IMR-90 (cell line): ENCODE data around the gene SLC4A1. TPM values are rescaled to one million over a fixed set of nuclear protein-coding genes. Genes with fewer than 3 reads are reported as not detected.

ENCODE experiments used
- ATAC-seq: fragments of 200-7000 bp; cut with Tn5 transposase; 2 replicates; pipeline ENCODE4 v1.9.1; 2020; ENCODE audit warnings: low read depth, mild to moderate bottlenecking, moderate library complexity
- BruUV-seq: library from RNA; stranded (reverse); fragments of 400-500 nt; replicated peaks from 2 replicates; lab custom pipeline; 2021; lab: Mats Ljungman, UMichigan
- CTCF ChIA-PET: fragments of 300-600 bp; formaldehyde crosslinking; extraction: SDS; loops from one replicate; lab custom pipeline; 2021; ENCODE audit warnings: antibody characterized with exemption; lab: Yijun Ruan, JAX
- POLR2A ChIA-PET: fragments of 300-600 bp; sonication (Branson Sonifier 250); formaldehyde crosslinking; loops from one replicate; lab custom pipeline; 2022; ENCODE audit warnings: antibody characterized with exemption; ENCODE audit not compliant: unreplicated experiment; lab: Charles Lee
- DNase-seq: peaks from one replicate; pipeline ENCODE4 v3.0.0; 2013
- H2AFZ ChIP-seq: replicated peaks from 2 replicates; pipeline ENCODE3; 2013; ENCODE audit warnings: low read length, mild to moderate bottlenecking; ENCODE audit not compliant: poor library complexity
- H2AK5ac ChIP-seq: 2 replicates; pipeline ENCODE4 v1.6.1; 2013; ENCODE audit warnings: low read depth, low read length, inconsistent platforms
- H2AK9ac ChIP-seq: replicated peaks from 2 replicates; pipeline ENCODE3; 2013; ENCODE audit warnings: mild to moderate bottlenecking, low read depth, low read length, moderate library complexity; ENCODE audit not compliant: poor library complexity
- H2BK120ac ChIP-seq: 2 replicates; pipeline ENCODE4 v1.6.1; 2013; ENCODE audit warnings: low read depth, low read length, inconsistent platforms
- H2BK15ac ChIP-seq: 3 replicates; pipeline ENCODE4 v1.6.1; 2013; ENCODE audit warnings: low read depth, low read length, inconsistent platforms
- H2BK20ac ChIP-seq: 2 replicates; pipeline ENCODE4 v1.6.1; 2013; ENCODE audit warnings: low read depth, mild to moderate bottlenecking, inconsistent platforms, low read length, moderate library complexity
- H2BK5ac ChIP-seq: 2 replicates; pipeline ENCODE4 v1.6.1; 2013; ENCODE audit warnings: mild to moderate bottlenecking, low read depth, low read length, inconsistent platforms; ENCODE audit not compliant: poor library complexity, severe bottlenecking
- H3K14ac ChIP-seq: replicated peaks from 2 replicates; pipeline ENCODE4 v1.6.1; 2013; ENCODE audit warnings: low read depth, low read length, inconsistent platforms
- H3K18ac ChIP-seq: 2 replicates; pipeline ENCODE4 v1.6.1; 2013; ENCODE audit warnings: low read depth, low read length, control low read depth
- H3K23ac ChIP-seq: 2 replicates; pipeline ENCODE4 v1.6.1; 2013; ENCODE audit warnings: low read depth, low read length, inconsistent platforms
- H3K27ac ChIP-seq: 2 replicates; pipeline ENCODE4 v1.5.1; 2013; ENCODE audit warnings: mild to moderate bottlenecking, control low read depth, low read length; ENCODE audit not compliant: insufficient read depth
- H3K27me3 ChIP-seq: 2 replicates; pipeline ENCODE4 v1.6.1; 2013; ENCODE audit warnings: low read length; ENCODE audit not compliant: control insufficient read depth, insufficient read depth
- H3K36me3 ChIP-seq: 2 replicates; pipeline ENCODE4 v1.6.1; 2013; ENCODE audit warnings: low read length, mixed read lengths; ENCODE audit not compliant: control insufficient read depth, insufficient read depth
- H3K4ac ChIP-seq: 2 replicates; pipeline ENCODE4 v1.6.1; 2013; ENCODE audit warnings: low read depth, low read length, inconsistent platforms
- H3K4me1 ChIP-seq: 2 replicates; pipeline ENCODE4 v1.6.1; 2013; ENCODE audit warnings: low read length, mixed read lengths; ENCODE audit not compliant: control insufficient read depth, insufficient read depth
- H3K4me2 ChIP-seq: 2 replicates; pipeline ENCODE4 v1.6.1; 2013; ENCODE audit warnings: low read depth, mild to moderate bottlenecking, control low read depth, low read length, moderate library complexity
- H3K4me3 ChIP-seq: 2 replicates; pipeline ENCODE4 v1.5.1; 2013; ENCODE audit warnings: low read depth, mild to moderate bottlenecking, control low read depth, low read length, moderate library complexity; ENCODE audit not compliant: insufficient read depth
- H3K56ac ChIP-seq: 2 replicates; pipeline ENCODE4 v1.6.1; 2013; ENCODE audit warnings: low read length, inconsistent platforms; ENCODE audit not compliant: insufficient read depth; ENCODE audit errors: extremely low read depth
- H3K79me1 ChIP-seq, 2 experiments: 2 replicates each; pipeline ENCODE4 v1.6.1; 2013; ENCODE audit warnings: low read length in 2 of 2, inconsistent platforms in 1 of 2, low read depth in 1 of 2
- H3K9ac ChIP-seq: 2 replicates; pipeline ENCODE4 v1.6.1; 2013; ENCODE audit warnings: low read depth, low read length, control low read depth
- H3K9me1 ChIP-seq: 2 replicates; pipeline ENCODE4 v1.6.1; 2013; ENCODE audit warnings: low read length, inconsistent platforms; ENCODE audit not compliant: insufficient read depth
- H3K9me3 ChIP-seq: 2 replicates; pipeline ENCODE4 v1.6.1; 2013; ENCODE audit warnings: low read length; ENCODE audit not compliant: control insufficient read depth, insufficient read depth
- H4K20me1 ChIP-seq: 2 replicates; pipeline ENCODE4 v1.6.1; 2013; ENCODE audit warnings: low read length, inconsistent platforms; ENCODE audit not compliant: insufficient read depth
- H4K5ac ChIP-seq: 2 replicates; pipeline ENCODE4 v1.6.1; 2013; ENCODE audit warnings: mild to moderate bottlenecking, low read depth, low read length, control low read depth
- H4K8ac ChIP-seq, 2 experiments: 2 replicates each; pipeline ENCODE4 v1.6.1; 2013; ENCODE audit warnings: low read depth in 2 of 2, low read length in 2 of 2, control low read depth in 1 of 2, inconsistent platforms in 1 of 2
- H4K91ac ChIP-seq: 2 replicates; pipeline ENCODE4 v1.6.1; 2013; ENCODE audit warnings: low read depth, low read length, inconsistent platforms; ENCODE audit not compliant: insufficient read depth
- BHLHE40 ChIP-seq: fragments of 150-350 bp; IDR thresholded peaks from 2 replicates; pipeline ENCODE4 v1.6.1; 2016; ENCODE audit warnings: mild to moderate bottlenecking, low read depth, low read length
- FOS ChIP-seq: fragments of 150-350 bp; IDR thresholded peaks from 2 replicates; pipeline ENCODE4 v1.6.1; 2016; ENCODE audit warnings: low read depth, low read length
- MAZ ChIP-seq: IDR thresholded peaks from 2 replicates; pipeline ENCODE4 v1.6.1; 2012; ENCODE audit warnings: low read depth, mild to moderate bottlenecking, low read length, improper control_type of control experiment, moderate library complexity, borderline replicate concordance
- RAD21 ChIP-seq: IDR thresholded peaks from 2 replicates; pipeline ENCODE4 v1.6.1; 2012; ENCODE audit warnings: low read length, improper control_type of control experiment
- RCOR1 ChIP-seq: IDR thresholded peaks from 2 replicates; pipeline ENCODE4 v1.6.1; 2012; ENCODE audit warnings: mild to moderate bottlenecking, low read length, improper control_type of control experiment; ENCODE audit not compliant: insufficient replicate concordance
- WGBS, 2 experiments: methylation state at CpG; one replicate each; pipeline versions ENCODE4 v1.1.5 to v1.1.7; 2013; ENCODE audit warnings: missing lambda C conversion rate in 2 of 2; ENCODE audit not compliant: insufficient read length in 1 of 2; ENCODE audit errors: extremely low coverage in 2 of 2; 5-methylcytosine and 5-hydroxymethylcytosine counted together
- dilution Hi-C: fragments of 300-500 bp; cut with HindIII; formaldehyde crosslinking; loops from one replicate; pipeline ENCODE4 v1.14.3; 2018; ENCODE audit warnings: low sequenced_read_pairs; ENCODE audit not compliant: unreplicated experiment
- in situ Hi-C: fragments of 300-500 bp; cut with MboI; formaldehyde crosslinking; loops from 3 replicates; pipeline ENCODE4 v1.14.3; 2019; ENCODE audit warnings: low sequenced_read_pairs, inconsistent platforms, mixed read lengths
- intact Hi-C: fragments of 100-400 bp; cut with micrococcal nuclease; formaldehyde crosslinking; loops from 2 replicates; pipeline ENCODE4 v1.10.0; 2022
- polyA plus RNA-seq, 3 experiments: library from polyadenylated mRNA; depleted of rRNA; stranded (reverse); fragments of >200 nt; gene quantifications; 2 replicates each; pipeline ENCODE4 v1.2.3, GENCODE V29; 2012; ENCODE audit warnings: low replicate concordance in 1 of 3
- total RNA-seq: library from RNA; depleted of rRNA; stranded (reverse); fragments of >200 nt; gene quantifications from 2 replicates; pipeline ENCODE4 v1.2.3, GENCODE V29; 2012

SLC4A1 gene
- total and polyA plus RNA-seq, 2 of the 4 experiments (the other 2 are of a cell fraction), result not detected

- Histone ChIP-seq H3K18ac (no peak overlapping the region), H3K56ac (no peak overlapping the region), H3K79me1 (peaks cover 0 to 5% of the 10 kb centered on the region in 2 experiments; a peak in 1 of 4 replicates), H2BK20ac (peak overlapping the region; percentile 47; the same call in 1 of the 2 replicates), H4K91ac (peak overlapping the region; percentile 24; the same call in 1 of the 2 replicates), H3K4ac (peak overlapping the region; percentile 65; the same call in 1 of the 2 replicates), H3K14ac (peak overlapping the region; percentile 8; the same call in 1 of the 2 replicates), H2BK15ac (peak overlapping the region; percentile 80; the same call in 1 of the 3 replicates), H3K9ac (no peak overlapping the region), H3K4me2 (no peak overlapping the region), H2BK5ac (no peak overlapping the region), H3K27ac (no peak overlapping the region), H3K36me3 (no peaks in the 10 kb centered on the region), H4K8ac (peak overlapping the region; percentile 26 to 62; a peak in 1 of 4 replicates), H4K5ac (no peak overlapping the region), H4K20me1 (no peaks in the 10 kb centered on the region), H2AK5ac (peak overlapping the region; percentile 56), H3K9me1 (peaks cover 14% of the 10 kb centered on the region), H3K4me1 (peaks cover 6% of the 10 kb centered on the region), H3K27me3 (peaks cover 3% of the 10 kb centered on the region), H2AFZ (peak overlapping the region; percentile 88), H3K4me3 (no peak overlapping the region), H2BK120ac (peak overlapping the region; percentile 73; the same call in 1 of the 2 replicates), H3K9me3 (no peaks in the 10 kb centered on the region), H3K23ac (peak overlapping the region; percentile 8; the same call in 1 of the 2 replicates), H2AK9ac (peak overlapping the region; percentile 62)
- ATAC-seq (peak; percentile 99), DNase-seq (peak; percentile 91)
- dilution Hi-C loops (no loop called here), in situ Hi-C loops (no loop called here), intact Hi-C loops (no loop called here)
- peak; percentile 41 for TF ChIP-seq BHLHE40
- peak; percentile 52; the same call in 1 of the 2 replicates for TF ChIP-seq MAZ
- TF ChIP-seq RCOR1, result peak; percentile 44
- no peak for TF ChIP-seq FOS
- peak; percentile 16; the same call in 1 of the 2 replicates for TF ChIP-seq RAD21
- BruUV-seq, result no TSS peak
- ChIA-PET CTCF (interaction anchor here (0.6 kb wide), 1 partner anchor 316 kb away, joined by 8 read pairs; no protein-coding TSS in a partner anchor), POLR2A (no interaction called here)
- 38% methylated on average over 8 of the region's 20 CpGs; no CpG with 5 or more reads in 1 of the 2 experiments for WGBS, 2 experiments
Observed at GRCh38 chr17:44279666-44280391, 11.9 kb upstream of the SLC4A1 start.
